ENCODE data around the gene DNAJA1. TPM values are rescaled to one million over a fixed set of nuclear protein-coding genes. Genes with fewer than 3 reads are reported as not detected.

Gene DNAJA1
- total RNA-seq, result 141 and 179 TPM in 2 replicates

GRCh38 chr9:33024966-33025571 lies at the start of gene DNAJA1:
Gene DNAJA1, plus strand, starts transcription at chr9:33025273. Its CDS starts 1,212 bp downstream, at chr9:33026485.

GRCh38 chr9:33076046-33077004 lies 51.3 kb downstream of the DNAJA1 start, which contains the start of gene SMU1:
Gene SMU1, minus strand, starts transcription at chr9:33076674. Its CDS starts 66 bp downstream, at chr9:33076608.

Other genes starting within 250 kb of the DNAJA1 start
- not detected in 2 replicates for gene TMEM215, start 241.7 kb upstream of the DNAJA1 start, total RNA-seq
- 35.0 and 42.6 TPM in 2 replicates for gene APTX, start 23.6 kb upstream of the DNAJA1 start, total RNA-seq
- 40.9 and 48.2 TPM in 2 replicates for gene SMU1, start 51.4 kb downstream of the DNAJA1 start, total RNA-seq
- 10.4 and 12.9 TPM in 2 replicates for gene B4GALT1, start 142.1 kb downstream of the DNAJA1 start, total RNA-seq
- not detected in 2 replicates for gene SPINK4, start 214.9 kb downstream of the DNAJA1 start, total RNA-seq
- 29.9 and 39.1 TPM in 2 replicates for gene BAG1, start 239.4 kb downstream of the DNAJA1 start, total RNA-seq
- gene CHMP5, start 239.8 kb downstream of the DNAJA1 start, total RNA-seq, result 129 and 208 TPM in 2 replicates

Data from epithelial cell of umbilical artery (primary cell).